GM21360 (cell line): ENCODE measurements around the gene CTDSP1.

ENCODE experiments used
- ATAC-seq: cut with Tn5 transposase; IDR thresholded peaks from one replicate; pipeline ENCODE4 v1.9.1; 2021; ENCODE audit warnings: mild to moderate bottlenecking, moderate library complexity; ENCODE audit not compliant: unreplicated experiment

The CTDSP1 gene

GRCh38 chr2:218422403-218423086 lies 22.9 kb downstream of the CTDSP1 start:
- ATAC-seq, result no peak

GRCh38 chr2:218423584-218423983 lies 23.9 kb downstream of the CTDSP1 start:
- ATAC-seq, result no peak

DNA sequence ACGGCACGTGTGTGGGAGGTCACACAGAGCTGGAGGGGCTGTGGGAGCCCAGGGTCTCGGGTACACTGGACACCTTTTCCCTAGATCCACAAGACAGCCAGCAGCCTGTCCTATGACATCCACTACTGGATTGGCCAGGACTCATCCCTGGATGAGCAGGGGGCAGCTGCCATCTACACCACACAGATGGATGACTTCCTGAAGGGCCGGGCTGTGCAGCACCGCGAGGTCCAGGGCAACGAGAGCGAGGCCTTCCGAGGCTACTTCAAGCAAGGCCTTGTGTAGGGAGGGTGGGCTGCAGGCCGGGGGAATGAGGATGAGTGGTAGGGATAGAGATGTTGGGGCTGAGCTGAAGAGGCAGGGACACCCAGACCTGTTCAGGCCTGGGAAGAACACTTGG lies 25.9 kb downstream of the CTDSP1 start:
- ATAC-seq, result no peak

DNA sequence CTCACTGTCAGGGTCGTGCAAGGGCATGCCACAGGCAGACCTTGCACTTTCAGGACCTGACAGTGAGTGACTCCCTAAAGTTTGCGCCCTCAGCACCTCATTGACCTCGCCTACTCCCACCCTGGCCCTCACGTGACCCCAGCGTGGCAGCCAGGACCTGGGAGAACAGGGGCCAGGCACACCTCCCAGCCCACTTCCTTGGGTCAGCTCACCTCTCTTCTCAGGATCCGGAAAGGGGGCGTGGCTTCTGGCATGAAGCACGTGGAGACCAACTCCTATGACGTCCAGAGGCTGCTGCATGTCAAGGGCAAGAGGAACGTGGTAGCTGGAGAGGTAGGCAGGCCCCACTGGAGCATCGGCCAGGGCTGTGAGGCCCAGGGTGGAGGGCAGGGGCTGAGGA lies 28.1 kb downstream of the CTDSP1 start:
- no peak for ATAC-seq

DNA sequence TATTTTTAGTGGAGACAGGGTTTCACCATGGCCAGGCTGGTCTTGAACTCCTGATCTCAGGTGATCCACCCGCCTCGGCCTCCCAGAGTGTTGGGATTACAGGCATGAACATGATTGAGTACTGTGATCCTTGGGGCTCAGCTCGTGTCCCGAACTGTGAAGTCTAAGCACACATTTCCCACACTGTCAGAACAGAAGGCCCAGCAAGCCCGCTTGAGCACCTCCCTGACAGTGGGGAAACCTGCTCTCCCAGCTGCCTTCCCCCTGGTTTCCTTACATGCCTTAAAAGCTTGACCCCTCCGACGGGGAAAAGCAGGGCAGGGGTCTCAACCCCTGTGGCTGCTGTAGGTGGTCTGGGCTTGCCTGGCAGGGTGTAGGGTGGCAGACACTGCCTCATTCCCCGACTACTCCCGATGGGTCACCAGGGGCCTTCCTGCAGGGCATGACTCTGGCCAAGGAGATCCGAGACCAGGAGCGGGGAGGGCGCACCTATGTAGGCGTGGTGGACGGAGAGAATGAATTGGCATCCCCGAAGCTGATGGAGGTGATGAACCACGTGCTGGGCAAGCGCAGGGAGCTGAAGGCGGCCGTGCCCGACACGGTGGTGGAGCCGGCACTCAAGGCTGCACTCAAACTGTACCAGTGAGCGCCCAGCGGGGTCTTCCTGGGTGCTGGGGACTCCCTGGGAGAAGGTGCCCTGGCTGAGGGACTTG lies 29.3 kb downstream of the CTDSP1 start:
- ATAC-seq, result no peak

DNA sequence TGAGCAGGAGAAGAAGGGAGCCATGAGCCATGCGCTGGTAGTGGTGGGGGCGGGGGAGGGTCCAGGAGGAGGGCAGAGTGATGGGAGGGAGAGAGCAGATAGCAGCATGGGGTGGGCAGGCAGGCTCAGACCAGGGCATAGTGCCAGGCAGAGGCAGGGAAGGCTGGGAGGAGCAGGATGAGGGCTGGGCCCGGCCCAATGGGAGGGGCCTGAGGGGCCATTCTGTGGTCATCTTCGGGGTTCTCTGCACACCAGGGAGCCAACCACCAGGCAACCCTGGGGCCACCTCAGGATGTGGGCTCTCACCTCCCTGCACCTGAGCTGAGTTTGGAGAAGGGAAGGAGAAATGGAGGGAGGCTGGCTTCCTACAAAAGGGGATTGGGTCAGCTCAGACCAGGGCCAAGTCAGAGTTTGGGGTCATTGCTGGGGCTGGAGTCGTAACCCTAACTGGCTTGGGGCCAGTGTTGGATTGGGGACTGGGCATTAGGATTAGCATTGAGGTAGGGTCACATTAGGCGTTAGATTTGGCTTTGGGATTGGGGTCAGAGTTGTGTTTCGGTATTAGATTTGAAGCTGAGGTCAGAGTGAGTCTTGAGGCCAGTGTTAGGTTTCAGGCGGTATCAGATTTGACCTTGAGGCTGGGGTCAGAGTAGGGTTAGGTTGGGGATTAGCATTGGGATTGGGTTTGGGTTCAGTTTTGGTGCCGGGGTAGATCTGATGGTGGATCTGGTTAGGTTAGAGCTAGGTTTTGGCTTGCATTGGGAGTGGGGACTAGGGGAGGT lies 30.4 kb downstream of the CTDSP1 start:
- ATAC-seq, result no peak

- no peak for ATAC-seq
Observed at GRCh38 chr2:218430721-218431120, 31.1 kb downstream of the CTDSP1 start.

GRCh38 chr2:218431878-218432277 lies 32.2 kb downstream of the CTDSP1 start:
- no peak for ATAC-seq

DNA sequence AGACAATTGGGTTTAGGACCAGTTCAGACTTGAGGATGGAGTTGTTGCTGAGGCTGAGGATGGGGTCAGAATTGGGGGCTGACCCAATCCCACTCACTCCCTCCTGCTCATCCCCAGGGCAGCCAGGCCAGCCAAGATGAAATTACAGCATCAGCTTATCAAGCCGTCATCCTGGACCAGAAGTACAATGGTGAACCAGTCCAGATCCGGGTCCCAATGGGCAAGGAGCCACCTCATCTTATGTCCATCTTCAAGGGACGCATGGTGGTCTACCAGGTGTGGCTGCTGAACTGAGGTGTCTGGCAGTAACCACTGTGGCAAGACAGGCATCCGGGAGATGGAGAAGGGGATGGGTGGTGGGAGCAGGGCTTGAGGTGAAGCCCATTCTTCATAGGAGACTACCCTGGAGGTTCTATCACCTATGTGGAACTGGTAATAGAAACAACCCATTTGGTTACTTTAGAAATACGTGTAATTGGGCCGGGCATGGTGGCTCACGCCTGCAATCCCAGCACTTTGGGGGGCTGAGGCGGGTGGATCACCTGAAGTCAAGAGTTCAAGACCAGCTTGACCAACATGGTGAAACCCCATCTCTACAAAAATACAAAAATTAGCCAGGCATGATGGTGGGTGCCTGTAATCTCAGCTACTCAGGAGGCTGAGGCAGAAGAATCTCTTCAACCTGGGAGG lies 33.2 kb downstream of the CTDSP1 start:
- no peak for ATAC-seq

GRCh38 chr2:218434456-218434855 lies 34.8 kb downstream of the CTDSP1 start:
- ATAC-seq, result no peak

DNA sequence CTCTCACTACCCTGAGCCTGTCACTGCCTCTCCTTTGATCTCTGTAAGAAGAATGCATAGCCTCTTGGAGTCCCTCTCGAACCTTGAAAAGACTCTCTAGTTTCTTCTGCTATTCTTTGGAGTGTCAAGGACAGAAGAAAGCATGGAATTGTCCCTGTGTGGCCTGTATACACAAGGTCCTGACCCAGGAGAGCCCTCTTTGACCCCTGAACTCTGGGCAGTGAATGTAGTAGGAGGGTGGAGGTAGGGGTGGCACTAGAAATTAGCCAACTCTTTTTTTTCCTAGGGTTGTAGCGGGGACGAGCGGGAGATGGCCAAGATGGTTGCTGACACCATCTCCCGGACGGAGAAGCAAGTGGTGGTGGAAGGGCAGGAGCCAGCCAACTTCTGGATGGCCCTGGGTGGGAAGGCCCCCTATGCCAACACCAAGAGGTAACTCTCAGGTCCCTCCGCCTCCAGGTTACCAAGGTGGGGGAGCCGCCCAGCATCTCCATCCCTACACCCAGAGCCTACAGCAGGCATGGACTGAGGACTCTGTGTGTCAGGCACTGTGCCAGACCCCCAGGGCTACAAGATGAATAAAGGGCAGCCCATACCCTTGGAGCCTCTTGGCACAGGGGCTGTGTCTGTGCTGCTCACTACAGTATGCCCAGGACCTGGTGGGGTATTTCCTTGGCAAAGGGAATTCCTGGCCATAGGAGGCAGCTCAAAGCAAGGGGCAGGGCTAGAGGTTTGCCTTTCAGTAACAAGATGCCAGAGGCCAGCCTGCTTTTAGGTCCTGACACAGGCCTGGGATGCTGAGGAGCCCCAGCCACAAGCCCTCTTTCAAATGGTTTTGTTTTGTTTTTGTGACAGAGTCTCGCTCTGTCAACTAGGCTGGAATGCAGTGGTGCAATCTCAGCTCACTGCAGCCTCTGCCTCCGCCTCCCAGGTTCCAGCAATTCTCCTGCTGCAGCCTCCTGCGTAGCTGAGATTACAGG lies 35.6 kb downstream of the CTDSP1 start:
- ATAC-seq, result no peak

DNA sequence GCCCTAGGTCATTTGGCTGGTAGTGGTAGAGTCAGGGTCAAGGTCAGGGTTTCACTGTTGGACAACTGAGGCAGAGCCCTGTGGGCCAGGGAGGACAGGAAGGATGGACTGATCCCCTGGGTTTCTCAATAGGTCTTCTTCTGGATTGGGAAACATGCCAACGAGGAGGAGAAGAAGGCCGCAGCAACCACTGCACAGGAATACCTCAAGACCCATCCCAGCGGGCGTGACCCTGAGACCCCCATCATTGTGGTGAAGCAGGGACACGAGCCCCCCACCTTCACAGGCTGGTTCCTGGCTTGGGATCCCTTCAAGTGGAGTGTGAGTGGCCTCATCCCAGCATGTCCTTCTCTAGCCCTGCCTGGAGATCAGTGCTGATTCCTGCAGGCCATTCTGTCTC lies 37.3 kb downstream of the CTDSP1 start:
- ATAC-seq, result no peak

DNA sequence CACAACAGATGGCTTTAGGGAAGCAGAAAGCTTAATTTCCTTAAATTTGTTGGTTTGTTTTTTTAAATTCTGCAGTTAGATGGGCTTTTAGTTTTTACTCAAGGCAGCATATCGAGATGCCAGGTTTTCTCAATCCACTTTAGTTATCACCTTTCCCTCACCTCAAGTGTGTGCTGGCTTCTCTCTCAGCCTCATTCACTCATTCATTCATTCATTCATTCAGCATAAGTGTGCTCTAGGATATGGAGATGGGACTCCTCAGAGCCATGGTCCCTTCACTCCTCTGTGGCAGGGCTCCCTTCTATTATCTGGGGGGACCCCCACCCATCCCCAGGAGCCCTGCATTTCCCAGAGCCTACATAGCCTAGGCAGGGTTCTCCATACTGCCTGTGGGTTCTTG lies 38.3 kb downstream of the CTDSP1 start:
- ATAC-seq, result no peak

DNA sequence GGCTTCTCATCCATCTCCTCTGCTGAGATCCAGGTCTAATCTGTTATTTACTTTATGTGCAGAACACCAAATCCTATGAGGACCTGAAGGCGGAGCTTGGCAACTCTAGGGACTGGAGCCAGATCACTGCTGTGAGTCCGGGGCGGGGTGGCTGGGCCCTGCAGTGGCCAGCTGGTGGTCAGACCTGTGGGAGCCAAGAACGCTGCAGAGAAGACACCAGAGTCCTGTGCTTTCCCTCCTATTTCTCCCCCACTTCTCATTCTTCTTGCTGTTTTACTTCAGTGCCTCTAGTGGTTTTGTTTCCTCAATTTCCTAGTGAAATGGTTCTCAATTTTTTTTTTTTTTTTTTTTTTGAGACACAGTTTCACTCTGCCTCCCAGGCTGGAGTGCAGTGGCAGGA lies 38.9 kb downstream of the CTDSP1 start:
- ATAC-seq, result no peak

DNA sequence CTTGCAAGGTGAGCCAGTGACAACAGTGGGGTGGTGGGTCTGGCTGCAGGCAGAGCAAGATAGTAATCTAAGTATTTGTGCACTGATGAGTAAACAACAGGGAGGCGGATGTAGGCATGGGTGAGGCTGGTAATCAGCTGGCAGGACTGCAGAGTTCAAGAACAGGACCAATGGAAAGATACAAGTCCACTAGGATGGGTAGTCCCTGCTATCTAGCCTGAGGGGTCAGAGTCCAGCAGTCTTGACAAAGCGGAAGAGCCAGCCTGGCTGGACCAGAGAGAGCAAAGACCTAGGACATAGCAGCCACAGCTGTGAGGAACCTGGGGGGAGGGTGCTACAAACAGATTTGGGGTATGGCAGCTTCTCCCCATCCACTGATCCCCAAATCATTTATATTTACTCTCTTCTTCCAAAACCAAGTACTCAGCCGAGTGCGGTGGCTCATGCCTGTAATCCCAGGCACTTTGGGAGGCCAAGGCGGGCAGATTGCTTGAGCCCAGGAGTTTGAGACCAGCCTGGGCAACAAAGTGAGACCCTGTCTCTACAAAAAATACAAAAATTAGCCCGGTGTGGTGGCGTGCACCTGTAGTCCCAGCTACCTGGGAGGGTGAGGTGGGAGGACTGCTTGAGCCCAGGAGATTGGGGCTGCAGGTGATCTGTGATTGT lies 45.2 kb downstream of the CTDSP1 start:
- ATAC-seq, result no peak

DNA sequence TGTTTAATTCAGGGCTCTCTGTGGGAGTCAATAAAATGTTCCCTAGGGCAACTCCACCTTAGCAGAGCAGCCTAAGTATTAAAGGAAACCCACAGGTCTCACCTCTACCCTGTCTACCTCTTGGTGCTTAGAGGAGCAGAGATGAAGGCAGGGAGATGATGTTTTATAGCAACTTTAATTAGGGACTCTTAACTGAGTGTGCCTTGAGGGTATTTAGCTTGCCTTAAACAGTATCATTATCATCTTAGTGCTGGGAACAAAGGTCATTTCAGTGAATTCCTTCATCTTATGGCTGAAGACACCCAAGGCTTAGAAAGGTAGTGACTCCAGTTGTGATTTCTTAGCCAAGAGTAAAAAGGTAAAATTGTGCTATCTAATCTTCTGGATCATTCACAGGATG lies 45.9 kb downstream of the CTDSP1 start:
- ATAC-seq, result no peak

DNA sequence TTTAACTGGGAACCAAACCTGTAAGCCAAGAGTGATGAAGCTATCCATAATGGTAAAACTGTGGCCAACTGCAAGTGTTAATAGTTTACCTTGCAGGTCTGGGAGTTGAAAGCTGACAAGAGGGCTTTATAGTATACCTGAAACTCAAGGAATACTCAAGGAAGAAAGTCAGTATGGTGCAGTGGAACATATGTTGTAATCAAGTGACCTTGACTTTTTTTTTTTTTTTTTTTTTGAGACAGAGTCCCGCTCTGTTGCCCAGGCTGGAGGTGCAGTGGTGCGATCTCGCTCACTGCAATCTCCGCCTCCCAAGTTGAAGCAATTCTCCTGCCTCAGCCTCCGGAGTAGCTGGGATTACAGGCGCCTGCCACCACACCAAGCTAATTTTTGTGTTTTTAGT lies 46.9 kb downstream of the CTDSP1 start:
- no peak for ATAC-seq

DNA sequence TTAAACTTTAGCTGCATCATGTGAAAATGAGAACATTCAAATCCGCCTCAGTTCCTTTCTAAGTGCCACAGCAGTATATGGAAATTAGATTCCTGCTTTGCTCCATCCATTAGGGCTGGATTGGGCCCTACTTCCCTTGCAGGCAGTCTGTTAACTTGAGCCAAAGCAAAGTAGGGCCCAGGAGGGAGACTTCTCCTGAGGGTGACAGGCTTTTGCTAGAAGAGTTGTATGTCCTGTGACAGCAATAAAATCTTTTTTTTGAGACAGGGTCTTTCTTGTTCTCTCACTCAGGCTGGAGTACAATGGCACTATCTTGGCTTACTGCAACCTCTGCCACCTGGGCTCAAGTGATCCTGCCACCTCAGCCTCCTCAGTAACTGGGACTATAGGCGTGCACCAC lies 47.4 kb downstream of the CTDSP1 start:
- no peak for ATAC-seq

DNA sequence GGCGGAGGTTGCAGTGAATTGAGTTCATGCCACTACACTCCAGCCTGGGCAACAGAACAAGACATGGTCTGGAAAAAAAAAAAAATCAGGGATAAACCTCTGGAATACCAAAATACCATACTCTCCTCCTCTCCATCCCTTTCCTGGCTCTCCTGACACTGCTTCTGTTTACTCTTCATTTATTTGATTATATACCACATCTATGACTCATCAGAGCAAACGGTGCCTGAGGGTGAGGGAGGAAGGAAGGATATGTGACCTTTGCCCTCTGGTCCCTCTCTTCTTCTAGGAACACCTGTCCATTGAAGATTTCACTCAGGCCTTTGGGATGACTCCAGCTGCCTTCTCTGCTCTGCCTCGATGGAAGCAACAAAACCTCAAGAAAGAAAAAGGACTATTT lies 49.3 kb downstream of the CTDSP1 start:
- ATAC-seq, result no peak

GRCh38 chr2:218452079-218452478 lies 52.4 kb downstream of the CTDSP1 start:
- no peak for ATAC-seq
